Suppressor macrophage treated with lipopolysaccharide for 4 hours (primary cell): ENCODE measurements around the gene RSPRY1.
"Not testable (repeated sequence)": the region's sequence is repeated elsewhere in the genome, so short reads cannot be mapped to it uniquely, and the experiment has no call there.

Source experiments
- DNase-seq: peaks from one replicate; pipeline ENCODE4 v3.0.0-alpha.2; 2020

The RSPRY1 gene

DNA sequence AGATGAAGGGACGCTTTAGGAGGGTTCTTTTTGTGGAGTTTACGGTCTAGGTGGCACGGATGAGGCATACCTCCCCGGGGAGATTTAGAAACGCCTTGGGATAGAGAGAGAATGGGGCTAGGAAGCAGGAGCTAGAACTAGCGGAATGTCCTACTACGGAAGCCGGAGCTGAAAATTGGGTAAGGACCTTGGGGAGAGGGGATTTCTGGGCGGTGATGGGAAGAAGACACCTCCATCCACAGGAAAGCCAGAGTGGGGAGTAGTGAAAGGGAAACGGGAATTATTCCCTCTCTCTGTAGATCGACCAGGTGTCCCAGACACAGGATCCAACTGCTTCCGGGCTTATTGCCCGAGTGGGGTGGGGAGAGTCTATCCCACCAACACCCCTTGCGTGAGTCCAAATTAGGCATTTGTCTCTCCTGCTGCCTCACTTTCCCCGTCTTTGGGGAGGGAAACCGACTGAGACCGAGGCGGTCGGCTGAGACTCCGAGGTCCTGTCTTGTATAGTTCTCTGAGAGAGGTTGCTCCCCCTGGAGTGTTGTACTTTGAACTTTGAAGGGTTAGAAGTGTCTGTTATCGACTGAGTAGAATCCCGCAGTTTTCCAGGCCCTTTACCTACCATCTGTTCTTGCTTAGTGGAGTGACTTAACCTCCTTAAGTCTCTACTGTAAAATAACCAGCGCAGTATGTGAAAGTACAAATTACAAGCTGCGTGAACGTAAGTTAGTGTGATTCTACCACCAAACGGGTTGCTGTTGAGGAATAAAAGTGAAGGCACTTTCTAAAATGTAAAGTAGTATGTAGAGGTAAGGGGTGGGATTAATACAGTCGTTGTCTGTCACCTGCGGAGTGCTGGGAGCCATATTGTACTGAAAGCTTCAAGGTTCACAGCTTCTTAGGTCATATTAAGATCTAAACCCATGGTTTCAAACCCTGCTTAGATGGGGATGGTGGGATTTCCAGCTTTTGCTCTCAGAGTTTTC, 1.0 kb downstream of the RSPRY1 start:
- DNase-seq, result peak; percentile 23

DNA sequence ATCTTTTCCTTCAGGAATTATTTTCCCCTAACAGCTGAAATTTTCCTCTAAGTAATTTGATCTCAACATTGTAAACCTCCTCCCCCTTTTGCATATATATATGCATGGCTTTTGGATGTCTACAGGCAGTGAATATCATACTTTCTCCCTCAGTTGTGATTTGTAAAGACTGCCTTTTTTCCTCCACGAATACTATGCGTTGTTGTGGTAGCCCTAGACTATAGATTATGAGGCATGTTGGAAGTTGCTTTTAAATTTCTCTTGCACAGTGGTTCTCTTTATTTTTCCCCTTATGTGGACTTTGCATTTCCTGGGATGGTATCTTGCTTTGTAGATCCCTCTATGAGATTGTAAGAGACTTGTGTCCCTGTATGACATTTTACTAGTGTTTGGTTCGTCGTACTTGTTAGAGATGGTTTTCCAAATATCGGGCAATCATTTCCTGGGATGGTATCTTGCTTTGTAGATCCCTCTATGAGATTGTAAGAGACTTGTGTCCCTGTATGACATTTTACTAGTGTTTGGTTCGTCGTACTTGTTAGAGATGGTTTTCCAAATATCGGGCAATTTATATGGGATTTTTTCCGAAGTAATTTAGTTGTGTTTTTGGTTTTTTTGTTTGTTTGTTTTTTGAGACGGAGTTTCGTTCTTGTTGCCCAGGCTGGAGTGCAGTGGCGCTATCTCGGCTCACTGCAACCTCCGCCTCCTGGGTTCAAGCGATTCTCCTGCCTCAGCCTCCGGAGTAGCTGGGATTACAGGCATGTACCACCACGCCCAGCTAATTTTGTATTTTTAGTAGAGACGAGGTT, 2.0 kb downstream of the RSPRY1 start:
- DNase-seq, result not testable (repeated sequence)

DNA sequence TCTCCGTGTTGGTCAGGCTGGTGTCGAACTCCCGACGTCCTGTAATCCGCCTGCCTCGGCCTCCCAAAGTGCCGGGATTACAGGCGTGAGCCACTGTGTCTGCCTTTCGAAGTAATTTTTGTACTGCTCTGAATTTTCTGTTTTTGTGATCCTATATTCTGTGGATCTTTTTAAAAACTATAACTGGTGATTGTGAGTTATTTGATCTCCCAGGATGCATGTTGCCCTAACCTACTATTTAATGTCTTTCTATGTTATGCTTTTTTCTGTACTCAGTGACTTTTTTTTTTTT, 2.5 kb downstream of the RSPRY1 start:
- no peak for DNase-seq

DNA sequence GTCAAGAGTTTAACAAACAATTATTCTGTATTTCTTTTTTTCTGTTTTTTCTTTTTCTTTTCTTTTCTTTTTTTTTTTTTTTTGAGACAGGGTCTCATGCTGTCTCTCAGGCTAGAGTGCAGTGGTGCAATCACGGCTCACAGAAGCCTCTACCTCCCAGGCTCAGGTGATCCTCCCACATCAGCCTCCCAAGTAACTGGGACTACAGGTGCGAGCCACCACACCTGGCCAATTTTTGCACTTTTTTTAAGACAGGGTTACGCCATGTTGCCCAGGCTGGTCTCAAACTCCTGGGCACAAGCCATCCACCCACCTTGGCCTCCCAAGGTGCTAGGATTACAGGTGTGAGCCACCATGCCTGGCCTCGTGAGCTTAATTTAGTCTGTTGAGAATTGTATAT, 3.4 kb downstream of the RSPRY1 start:
- not testable (repeated sequence) for DNase-seq

DNA sequence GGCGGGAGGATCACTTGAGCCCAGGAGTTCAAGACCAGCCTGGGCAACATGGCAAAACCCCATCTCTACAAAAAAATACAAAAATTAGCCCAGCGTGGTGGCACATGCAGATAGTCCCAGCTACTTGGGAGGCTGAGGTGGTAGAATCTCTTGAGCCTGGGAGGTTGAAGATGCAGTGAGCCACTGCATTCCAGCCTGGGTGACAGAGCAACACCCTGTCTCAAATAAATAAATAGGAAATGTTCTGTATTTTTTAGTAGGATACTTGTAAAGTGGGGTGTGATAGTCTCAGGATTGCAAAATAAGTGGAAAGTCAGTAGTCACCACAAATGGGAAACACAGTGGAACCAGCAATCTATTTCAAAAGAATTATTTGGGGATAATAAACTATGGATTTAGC, 4.0 kb downstream of the RSPRY1 start:
- no peak for DNase-seq

DNA sequence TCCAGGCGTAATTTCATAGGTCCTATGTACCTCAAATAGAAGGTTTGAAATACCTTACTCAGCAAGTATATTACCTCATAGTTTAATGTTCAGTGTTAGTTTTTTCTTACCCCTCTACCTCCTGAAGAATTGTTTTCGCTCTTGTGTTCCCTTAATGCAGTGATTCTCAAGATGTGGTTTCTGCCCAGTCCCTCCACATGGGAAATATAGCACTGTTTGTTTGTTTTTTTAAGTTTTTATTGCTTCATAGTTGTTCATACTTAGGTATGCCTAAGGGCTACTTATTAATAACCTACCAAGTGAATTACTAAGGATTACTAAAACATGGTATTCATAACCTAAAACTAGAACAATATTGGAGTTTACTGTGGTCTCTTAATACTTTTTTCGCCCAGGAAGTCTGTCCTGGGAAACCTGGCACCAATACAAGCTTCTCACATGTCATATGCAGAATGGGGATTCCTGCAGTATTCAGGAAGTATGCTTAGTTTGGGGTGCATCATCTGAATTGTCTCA, 5.0 kb downstream of the RSPRY1 start:
- DNase-seq, result no peak

DNA sequence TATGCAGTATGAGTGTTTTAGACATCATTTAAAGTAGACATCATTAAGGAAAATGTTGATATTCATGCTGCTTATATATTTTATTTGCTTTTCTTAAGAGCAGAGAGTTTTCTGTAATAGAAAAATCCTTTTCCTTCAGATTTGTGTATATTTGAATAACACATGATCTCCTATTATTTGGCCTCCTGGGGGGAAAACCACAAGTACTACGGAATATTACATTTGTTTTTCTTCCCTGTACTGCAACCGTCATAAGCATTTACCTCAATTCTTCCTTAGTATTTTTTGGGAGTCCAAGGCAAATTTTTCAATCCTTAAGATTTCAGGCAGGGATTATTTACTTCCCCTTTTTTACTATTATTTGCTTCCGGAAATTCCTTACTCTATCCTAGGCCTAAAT, 6.0 kb downstream of the RSPRY1 start:
- no peak for DNase-seq

DNA sequence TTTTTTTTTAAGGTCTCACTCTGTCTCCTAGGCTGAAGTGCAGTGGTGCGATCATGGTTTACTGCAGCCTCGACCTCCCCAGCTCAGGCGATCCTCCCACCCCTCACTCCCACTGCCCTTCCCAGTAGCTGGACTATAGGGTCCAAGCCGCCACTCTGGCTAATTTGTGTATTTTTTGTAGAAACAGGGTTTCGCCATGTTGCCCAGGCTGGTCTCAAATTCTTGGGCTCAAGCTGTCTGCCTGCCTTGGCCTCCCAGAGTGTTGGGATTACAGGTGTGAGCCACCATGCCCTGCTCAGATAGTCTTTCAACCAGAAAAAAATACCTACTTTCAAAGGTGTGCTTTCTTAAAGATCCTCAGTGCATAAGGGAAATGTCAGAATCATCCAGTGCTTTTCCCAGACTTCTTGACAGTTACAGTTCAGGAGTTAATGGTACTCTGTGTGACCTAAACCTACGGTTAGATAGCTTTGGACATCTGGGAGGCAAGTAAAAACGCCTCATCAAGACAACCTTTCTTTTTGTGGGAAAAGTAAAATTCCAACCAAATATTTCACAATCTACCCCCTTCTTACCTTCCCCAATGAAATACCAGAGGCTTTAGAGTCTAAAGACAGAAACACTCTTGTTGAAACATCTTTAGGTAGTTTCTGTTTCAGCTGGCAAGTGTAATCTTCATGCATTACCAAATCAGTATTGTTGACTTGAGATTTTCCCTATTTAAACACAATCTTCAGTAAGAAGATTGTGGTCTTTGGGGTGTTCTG, 6.8 kb downstream of the RSPRY1 start:
- DNase-seq, result peak; percentile 5

DNA sequence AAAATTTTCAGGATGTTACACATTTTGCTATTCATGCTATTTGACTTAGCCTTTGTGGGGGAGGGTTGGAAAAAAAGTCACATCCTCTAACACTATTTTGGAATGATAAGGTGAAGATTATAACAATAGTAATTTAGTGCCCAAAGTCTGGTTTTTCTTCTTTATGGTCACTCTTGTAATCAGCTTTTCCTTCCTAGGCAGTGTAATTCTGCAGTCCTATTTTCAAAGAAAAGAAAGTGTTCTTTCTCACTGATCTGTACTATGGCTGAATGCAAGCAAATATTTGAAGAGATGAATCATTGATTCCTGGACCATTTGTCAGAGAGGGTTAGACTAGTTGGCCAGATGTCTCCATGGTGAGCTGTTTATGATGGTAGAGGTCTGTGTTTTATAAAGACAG, 8.4 kb downstream of the RSPRY1 start:
- no peak for DNase-seq

DNA sequence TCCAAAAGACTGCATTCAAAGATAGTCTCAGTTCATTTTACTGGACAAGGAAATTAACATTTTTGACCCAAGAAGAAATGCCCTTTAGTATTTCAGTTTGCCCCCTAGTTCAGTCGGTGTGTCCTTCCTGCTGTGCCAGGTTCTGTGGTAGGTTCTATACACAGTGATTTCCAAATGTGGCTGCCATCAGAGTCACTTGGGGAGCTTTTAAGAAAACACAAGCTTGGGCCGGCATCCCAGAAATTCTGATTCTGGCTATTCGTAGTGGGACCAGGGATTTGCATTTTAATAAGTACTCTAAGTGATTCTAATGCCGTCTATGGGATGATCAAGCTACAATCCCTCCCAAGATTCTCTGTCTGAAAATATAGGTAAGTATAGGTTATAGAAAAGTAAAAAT, 10.2 kb downstream of the RSPRY1 start:
- DNase-seq, result no peak

DNA sequence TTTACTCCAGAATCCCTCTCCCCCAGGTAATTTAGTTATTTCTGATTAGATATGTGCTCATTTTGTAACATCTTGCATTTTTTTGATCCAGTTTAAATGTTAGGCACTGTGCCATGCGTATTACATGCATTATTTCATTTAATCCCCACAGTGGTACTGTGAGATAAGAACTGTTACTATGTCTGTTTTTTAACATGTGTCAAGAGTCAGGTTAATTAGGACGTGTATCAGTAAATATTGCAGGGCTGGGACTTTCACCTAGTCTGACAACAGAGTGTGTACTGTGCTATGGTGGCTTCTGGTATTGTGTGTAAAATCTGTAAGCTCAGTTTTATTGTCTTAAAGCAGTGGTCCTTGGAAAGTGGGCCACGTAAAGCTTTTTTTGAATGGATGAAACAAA, 10.6 kb downstream of the RSPRY1 start:
- no peak for DNase-seq

DNA sequence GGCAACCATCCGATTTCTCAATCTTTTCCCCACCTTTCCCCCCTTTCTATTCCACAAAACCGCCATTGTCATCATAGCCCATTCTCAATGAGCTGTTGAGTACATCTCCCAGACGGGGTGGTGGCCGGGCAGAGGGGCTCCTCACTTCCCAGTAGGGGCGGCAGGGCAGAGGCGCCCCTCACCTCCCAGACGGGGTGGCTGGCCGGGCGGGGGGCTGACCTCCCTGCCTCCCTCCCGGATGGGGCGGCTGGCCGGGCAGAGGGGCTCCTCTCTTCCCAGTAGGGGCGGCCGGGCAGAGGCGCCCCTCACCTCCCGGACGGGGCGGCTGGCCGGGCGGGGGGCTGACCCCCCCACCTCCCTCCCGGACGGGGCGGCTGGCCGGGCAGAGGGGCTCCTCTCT, 14.2 kb downstream of the RSPRY1 start:
- DNase-seq, result not testable (repeated sequence)

DNA sequence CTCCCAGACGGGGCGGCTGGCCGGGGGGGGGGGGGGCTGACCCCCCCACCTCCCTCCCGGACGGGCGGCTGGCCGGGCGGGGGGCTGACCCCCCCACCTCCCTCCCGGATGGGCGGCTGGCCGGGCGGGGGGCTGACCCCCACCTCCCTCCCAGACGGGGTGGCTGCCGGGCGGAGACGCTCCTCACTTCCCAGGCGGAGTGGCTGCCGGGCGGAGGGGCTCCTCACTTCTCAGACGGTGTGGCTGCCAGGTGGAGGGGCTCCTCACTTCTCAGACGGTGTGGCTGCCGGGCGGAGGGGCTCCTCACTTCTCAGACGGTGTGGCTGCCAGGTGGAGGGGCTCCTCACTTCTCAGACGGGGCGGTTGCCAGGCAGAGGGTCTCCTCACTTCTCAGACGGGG, 14.8 kb downstream of the RSPRY1 start:
- not testable (repeated sequence) for DNase-seq

DNA sequence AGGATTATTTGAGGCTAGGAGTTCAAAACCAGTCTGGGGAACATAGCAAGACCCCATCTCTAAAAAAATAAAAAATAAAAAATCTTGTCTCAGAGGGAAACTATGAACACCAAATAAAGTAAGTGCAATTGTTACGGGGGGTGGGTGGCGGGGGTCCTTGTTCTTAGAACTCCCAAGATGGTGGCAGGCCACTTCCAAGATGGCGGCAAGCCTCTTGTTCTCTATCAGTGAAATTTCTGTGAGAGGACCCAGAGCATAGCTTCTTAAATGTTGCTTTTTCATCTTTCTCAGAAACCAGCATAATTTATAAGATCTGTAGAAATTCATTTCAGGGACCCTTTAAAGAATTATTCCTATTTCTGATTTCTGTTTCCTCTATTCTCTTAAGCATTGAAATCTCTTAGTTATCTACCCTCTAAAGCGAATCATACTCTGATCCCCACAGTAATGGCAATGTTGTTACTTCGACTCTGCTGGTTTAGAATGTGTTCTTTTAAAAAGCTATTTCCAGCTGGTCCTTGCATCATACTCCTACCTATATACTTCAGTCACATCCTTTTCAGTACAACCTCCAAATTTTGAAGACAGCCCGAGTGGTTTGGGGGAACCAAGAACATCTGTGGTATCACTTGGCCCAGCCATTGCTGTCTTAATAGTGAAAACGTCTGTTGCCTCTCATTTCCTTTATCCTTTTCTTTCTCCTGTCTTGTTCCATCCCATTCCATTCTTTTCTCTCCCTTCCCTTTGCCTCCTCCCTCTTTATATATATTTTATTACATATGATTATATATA, 16.2 kb downstream of the RSPRY1 start:
- no peak for DNase-seq

DNA sequence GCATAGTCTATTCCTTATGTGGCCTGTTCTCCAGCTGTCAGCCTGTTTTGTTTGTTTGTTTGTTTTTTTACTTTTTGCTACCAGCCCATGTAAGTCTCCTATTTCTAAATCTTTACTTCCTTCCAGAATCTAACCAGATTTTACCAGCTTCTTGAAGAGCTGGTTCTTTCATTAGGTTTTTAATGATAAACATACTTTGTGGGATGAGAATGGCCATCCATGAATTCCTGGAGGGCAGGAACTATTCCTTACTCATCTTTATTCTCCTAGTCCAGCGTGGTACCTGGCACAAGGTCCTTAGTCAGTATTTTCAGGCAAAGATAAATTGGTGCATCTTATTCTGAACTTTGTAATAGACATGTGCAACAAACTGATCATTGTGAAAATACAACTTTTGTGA, 17.3 kb downstream of the RSPRY1 start:
- no peak for DNase-seq

DNA sequence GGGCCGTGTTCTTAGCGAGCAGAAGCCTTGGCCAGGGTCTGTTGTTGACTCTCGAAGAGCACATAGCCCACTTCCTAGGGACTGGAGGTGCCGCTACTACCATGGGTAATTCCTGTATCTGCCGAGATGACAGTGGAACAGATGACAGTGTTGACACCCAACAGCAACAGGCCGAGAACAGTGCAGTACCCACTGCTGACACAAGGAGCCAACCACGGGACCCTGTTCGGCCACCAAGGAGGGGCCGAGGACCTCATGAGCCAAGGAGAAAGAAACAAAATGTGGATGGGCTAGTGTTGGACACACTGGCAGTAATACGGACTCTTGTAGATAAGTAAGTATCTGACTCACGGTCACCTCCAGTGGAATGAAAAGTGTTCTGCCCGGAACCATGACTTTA, 18.5 kb downstream of the RSPRY1 start:
- DNase-seq, result no peak

DNA sequence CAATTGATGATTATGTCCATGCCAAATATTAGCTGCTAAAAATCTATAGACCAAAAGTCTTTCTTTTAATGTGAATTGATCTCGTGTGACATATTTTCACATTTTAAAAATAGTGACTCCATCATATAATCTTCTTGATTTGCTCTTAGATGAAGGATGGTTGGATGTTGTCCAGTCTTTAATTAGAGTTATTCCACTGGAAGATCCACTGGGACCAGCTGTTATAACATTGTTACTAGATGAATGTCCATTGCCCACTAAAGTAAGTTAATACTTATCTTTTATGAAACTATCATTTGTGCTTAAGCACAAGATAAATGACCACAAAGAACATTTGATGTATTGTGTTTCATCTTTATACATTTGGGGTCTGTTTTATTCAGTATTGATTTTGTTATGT, 22.8 kb downstream of the RSPRY1 start:
- DNase-seq, result no peak

DNA sequence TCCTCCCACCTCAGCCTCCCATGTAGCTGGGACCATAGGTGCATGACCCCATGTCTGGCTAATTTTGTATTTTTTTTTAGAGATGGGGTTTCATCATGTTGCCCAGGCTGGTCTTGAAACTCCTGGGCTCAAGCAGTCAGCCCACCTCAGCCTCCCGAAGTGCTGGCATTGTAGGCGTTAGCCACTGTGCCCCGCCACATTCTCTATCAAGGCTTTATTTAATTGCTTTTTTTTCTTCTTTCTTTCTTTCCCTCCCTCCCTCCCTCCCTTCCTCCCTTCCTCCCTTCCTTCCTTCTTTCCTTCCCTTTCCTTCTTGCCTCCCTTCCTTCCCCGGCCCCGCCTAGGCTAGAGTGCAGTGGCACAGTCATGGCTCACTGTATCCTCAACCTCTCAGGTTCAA, 23.7 kb downstream of the RSPRY1 start:
- DNase-seq, result no peak

DNA sequence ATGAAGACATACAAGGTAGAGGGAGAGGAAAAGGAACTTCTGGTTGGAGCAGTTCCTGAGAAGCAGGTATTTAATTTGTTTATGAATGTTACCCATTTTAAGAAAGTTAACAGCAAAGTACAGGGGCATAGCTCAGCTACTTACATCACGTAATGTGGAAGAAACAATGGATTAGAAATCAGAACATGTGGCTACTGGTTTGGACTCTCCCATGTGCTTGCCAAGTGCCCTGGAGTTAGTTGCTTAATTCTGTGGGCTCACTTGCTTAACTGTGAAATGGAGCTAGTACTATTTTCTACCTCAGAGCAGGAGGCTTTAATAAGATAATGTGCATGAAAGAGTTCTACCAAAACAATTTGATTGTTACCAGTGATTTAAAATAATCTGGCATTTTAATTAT, 27.3 kb downstream of the RSPRY1 start:
- no peak for DNase-seq

DNA sequence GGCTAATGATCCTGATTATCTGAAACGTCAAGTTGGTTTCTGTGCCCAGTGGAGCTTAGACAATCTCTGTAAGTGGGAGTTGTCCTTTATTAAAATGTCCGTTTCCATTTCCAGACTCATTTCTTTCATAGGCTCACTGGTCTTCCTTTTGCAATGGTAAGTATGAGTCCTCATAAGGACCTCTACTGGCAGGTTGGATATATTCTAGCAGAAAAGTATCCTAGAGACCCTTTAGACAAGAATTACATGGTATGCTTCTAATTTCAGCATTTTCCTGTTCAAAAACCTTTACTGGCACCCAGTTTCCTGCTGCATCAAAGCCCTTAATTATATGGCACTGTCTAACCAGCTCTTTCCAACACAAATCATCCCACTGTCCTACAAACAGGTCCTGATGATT, 30.8 kb downstream of the RSPRY1 start:
- no peak for DNase-seq

DNA sequence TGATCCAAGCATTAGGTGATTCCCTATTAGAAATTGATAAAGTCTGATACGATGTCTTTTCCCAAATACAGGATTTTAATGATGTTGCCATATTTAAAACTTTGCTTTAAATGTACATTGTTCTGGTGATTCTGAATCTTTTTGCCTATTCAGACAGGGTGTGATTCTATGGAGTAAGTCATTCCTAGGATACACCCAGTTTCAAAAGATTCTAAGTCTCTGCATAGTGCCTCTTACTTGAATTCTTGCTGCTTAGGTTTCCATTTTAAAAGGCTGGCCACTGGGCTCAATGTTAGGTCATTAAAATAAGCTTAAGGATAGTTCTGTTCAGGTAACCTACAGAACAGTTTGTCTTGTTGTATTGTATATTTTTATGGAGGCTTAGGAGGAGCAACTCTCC, 36.9 kb downstream of the RSPRY1 start:
- DNase-seq, result no peak

DNA sequence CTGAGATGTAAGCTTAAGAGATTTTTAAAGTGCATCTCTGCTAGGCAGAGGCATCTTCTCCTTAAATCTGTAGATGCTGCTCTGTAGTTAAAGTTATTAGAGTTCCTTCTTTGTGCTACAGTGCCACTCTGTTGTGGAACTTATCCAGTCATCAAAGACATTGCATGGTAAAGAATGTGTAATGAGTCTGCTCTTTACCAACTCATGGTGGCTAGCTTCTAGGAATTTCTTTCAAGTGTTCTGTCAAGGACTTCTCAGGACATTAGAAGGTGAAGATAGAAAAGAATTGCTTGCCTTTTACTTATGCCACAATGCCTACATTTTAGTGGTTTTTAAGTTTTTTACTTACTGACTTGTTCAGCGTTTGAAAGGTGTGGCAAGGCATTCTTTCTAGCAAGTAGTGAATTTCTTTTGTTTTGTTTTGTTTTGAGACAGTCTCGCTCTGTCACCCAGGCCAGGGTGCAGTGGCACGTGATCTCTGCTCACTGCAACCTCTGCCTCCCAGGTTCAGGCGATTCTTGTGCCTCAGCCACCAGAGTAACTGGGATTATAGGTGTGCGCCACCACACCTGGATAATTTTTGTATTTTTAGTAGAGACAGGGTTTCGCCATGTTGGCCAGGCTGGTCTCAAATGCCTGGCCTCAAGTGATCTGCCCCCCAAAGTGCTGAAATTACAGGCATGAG, 38.7 kb downstream of the RSPRY1 start:
- DNase-seq, result no peak
